GM23248 (cell line): ENCODE data around the gene ABHD2.

Experiments
- EZH2 ChIP-seq: fragments of 200-600 bp; sonication (generic); IDR thresholded peaks from 2 replicates; pipeline ENCODE4 v1.6.1; 2018; ENCODE audit warnings: antibody characterized with exemption, mild to moderate bottlenecking; ENCODE audit not compliant: insufficient read depth, poor library complexity, severe bottlenecking
- EZH2phosphoT487 ChIP-seq: fragments of 200-600 bp; sonication (generic); IDR thresholded peaks from 2 replicates; pipeline ENCODE4 v1.6.1; 2018; ENCODE audit warnings: antibody characterized with exemption, moderate library complexity, mild to moderate bottlenecking, low read depth; ENCODE audit not compliant: insufficient read depth

- no peak for TF ChIP-seq EZH2
- TF ChIP-seq EZH2phosphoT487, result no peak
Observed at GRCh38 chr15:89132611-89133507, 44.6 kb downstream of the ABHD2 start.
